Nephron progenitor cell (in vitro differentiated cells): ENCODE measurements around the gene AP4E1.

Experiments used
- DNase-seq: peaks from one replicate; pipeline ENCODE4 v3.0.0; 2021
- H3K27ac Mint-ChIP-seq: 2 replicates; pipeline ENCODE4 v1.8.0; 2021; ENCODE audit warnings: mild to moderate bottlenecking, moderate library complexity, mixed read lengths
- H3K27me3 Mint-ChIP-seq: 2 replicates; pipeline ENCODE4 v1.8.0; 2021; ENCODE audit warnings: mild to moderate bottlenecking, low read depth, mixed read lengths; ENCODE audit not compliant: poor library complexity
- H3K36me3 Mint-ChIP-seq: 2 replicates; pipeline ENCODE4 v1.8.0; 2021; ENCODE audit warnings: low read depth, mixed read lengths
- H3K4me1 Mint-ChIP-seq: 2 replicates; pipeline ENCODE4 v1.8.0; 2021; ENCODE audit warnings: mixed read lengths
- H3K4me3 Mint-ChIP-seq: 2 replicates; pipeline ENCODE4 v1.8.0; 2021; ENCODE audit warnings: mild to moderate bottlenecking, moderate library complexity, mixed read lengths
- H3K9me3 Mint-ChIP-seq: 2 replicates; pipeline ENCODE4 v1.8.0; 2021; ENCODE audit warnings: mild to moderate bottlenecking, moderate library complexity, mixed read lengths
- TF ChIP-seq, protein P1 (sequence below): fragments of 200-600 bp; sonication (generic); IDR thresholded peaks from 2 replicates; pipeline ENCODE4 v1.5.0; 2021; ENCODE audit warnings: antibody characterized with exemption

Gene AP4E1

DNA sequence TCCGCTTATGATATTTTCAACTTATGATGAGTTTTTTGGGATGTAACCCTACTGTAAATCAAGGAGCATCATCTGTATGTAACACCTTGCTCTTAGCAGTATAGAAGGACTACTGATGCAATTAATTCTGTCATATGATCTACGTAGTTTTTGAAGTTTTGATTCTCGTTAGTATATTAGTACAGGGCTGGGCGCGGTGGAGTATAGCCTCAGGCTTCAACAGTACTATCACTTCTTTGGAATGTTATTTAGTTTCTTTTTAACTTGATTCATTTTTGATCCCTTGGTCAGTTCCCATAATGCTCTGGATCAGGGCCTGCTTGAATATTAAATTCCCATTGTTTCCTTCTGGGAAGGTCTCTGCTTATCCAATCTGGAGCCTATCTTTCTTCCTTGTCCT lies 23.9 kb upstream of the AP4E1 start:
- H3K27me3 Mint-ChIP-seq: peaks cover 6% of the 10 kb centered on the region
- TF ChIP-seq, protein P1, sequence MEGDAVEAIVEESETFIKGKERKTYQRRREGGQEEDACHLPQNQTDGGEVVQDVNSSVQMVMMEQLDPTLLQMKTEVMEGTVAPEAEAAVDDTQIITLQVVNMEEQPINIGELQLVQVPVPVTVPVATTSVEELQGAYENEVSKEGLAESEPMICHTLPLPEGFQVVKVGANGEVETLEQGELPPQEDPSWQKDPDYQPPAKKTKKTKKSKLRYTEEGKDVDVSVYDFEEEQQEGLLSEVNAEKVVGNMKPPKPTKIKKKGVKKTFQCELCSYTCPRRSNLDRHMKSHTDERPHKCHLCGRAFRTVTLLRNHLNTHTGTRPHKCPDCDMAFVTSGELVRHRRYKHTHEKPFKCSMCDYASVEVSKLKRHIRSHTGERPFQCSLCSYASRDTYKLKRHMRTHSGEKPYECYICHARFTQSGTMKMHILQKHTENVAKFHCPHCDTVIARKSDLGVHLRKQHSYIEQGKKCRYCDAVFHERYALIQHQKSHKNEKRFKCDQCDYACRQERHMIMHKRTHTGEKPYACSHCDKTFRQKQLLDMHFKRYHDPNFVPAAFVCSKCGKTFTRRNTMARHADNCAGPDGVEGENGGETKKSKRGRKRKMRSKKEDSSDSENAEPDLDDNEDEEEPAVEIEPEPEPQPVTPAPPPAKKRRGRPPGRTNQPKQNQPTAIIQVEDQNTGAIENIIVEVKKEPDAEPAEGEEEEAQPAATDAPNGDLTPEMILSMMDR: no peak
- no peak overlapping the region for H3K4me3 Mint-ChIP-seq
- H3K27ac Mint-ChIP-seq: no peak overlapping the region
- DNase-seq: no peak
- peaks cover 6% of the 10 kb centered on the region for H3K36me3 Mint-ChIP-seq
- H3K9me3 Mint-ChIP-seq: no peaks in the 10 kb centered on the region
- peaks cover 10% of the 10 kb centered on the region for H3K4me1 Mint-ChIP-seq

DNA sequence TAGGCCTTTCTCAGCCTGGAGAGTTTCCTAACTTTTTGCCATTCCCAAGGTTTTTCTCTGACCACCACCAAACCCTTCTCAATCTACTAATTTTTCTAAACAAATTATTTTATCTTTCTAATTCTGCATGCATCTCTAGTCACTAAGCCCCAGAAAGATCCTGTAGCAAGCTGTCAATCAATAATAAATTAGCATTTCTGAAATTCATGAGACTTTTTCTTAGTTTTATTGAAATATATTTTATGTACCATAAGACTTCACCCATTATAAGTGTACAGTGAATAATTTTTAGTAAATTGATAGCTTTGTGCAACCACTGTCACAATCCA lies 22.4 kb upstream of the AP4E1 start:
- Mint-ChIP-seq H3K9me3 (peaks cover 13% of the 10 kb centered on the region), H3K4me1 (peaks cover 10% of the 10 kb centered on the region), H3K36me3 (peaks cover 19% of the 10 kb centered on the region), H3K27ac (no peak overlapping the region), H3K4me3 (no peak overlapping the region), H3K27me3 (peaks cover 8% of the 10 kb centered on the region)
- DNase-seq: no peak
- TF ChIP-seq, protein P1: no peak

DNA sequence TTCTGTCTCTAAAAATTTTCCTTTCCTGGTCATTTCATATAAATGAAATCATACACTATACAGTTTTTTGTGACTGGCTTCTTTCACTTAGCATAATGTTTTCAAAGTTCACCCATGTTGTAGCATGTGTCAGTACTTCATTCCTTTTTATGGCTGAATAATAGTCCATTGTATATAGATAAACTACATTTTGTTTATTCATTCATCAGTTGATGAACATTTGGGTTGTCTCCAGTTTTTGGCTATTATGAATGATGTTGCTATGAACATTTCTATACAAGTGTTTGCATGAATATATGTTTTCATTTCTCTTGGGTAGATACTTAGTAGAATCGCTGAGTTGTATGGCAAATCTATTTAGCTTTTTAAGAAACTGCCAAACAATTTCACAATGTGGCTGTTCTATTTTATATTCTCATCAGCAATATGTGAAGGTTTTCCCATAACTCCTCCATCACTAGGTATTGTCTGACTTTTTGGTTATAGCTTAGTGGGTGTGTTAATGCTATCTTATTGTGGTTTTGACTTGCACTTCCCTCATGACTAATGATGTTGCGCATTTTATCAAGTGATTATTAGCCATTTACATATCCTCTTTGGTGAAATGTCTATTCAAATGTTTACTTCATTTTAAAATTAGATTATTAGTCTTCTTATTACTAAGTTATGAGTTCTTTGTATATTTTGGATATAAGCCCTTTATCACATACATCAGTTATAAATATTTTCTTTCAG lies 21.7 kb upstream of the AP4E1 start:
- Mint-ChIP-seq H3K27me3 (peaks cover 8% of the 10 kb centered on the region), H3K4me3 (no peak overlapping the region), H3K9me3 (peaks cover 20% of the 10 kb centered on the region), H3K36me3 (peaks cover 23% of the 10 kb centered on the region), H3K4me1 (peaks cover 10% of the 10 kb centered on the region), H3K27ac (no peak overlapping the region)
- no peak for DNase-seq
- TF ChIP-seq, protein P1: no peak

DNA sequence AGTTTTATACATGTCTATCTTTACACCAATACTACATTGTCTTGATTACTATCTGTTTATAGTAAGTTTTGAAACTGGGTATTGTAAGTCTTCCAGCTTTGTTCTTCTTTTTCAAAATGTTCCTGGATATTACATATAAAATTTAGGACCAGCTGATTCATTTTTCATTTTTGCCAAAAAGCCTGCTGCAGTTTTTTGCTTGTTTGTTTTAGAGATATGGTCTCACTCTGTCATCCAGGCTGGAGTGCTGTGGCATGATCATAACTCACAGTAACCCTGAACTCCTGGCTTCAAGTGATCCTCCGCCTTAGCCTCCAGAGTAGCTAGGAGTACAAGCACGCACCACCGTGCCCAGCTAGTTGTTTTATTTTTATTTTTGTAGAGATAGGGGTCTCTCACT lies 20.4 kb upstream of the AP4E1 start:
- TF ChIP-seq, protein P1: no peak
- H3K27me3 Mint-ChIP-seq: peaks cover 8% of the 10 kb centered on the region
- peaks cover 30% of the 10 kb centered on the region for H3K36me3 Mint-ChIP-seq
- DNase-seq: no peak
- no peak overlapping the region for H3K27ac Mint-ChIP-seq
- H3K9me3 Mint-ChIP-seq: peaks cover 30% of the 10 kb centered on the region
- no peak overlapping the region for H3K4me3 Mint-ChIP-seq
- peaks cover 10% of the 10 kb centered on the region for H3K4me1 Mint-ChIP-seq

DNA sequence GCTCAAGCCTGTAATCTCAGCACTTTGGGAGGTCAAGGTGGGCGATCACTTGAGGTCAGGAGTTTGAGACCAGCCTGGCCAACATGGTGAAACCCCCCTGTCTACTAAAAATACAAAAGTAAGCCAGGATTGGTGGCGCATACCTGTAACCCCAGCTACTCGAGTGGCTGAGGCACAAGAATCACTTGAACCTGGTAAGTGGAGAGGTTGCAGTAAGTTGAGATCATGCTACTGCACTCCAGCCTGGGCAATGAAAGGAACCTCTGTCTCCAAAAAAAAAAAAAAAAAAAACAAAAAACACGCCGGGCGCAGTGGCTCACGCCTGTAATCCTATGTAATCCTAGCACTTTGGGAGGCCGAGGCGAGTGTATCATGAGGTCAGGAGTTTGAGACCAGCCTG lies 18.9 kb upstream of the AP4E1 start:
- peaks cover 44% of the 10 kb centered on the region for H3K9me3 Mint-ChIP-seq
- TF ChIP-seq, protein P1: no peak
- H3K4me3 Mint-ChIP-seq: no peak overlapping the region
- no peak overlapping the region for H3K27ac Mint-ChIP-seq
- peaks cover 2% of the 10 kb centered on the region for H3K27me3 Mint-ChIP-seq
- peaks cover 42% of the 10 kb centered on the region for H3K36me3 Mint-ChIP-seq
- no peak for DNase-seq
- H3K4me1 Mint-ChIP-seq: peaks cover 10% of the 10 kb centered on the region

DNA sequence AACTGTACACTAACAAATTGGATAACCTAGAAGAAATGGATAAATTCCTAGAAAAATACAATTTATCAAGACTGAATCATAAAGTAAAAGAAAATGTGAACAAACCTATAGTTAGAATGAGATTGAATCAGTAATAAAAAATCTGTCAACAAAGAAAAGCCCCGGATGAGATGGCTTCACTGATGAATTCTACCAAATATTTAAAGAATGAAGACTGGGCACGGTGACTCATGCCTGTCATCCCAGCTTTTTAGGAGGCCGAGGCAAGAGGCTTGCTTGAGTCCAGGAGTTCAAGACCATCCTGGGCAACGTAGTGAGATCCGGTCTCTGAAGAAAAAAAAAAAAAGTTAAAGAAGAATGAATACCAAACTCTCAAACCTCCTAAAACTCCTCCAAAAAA lies 17.7 kb upstream of the AP4E1 start:
- Mint-ChIP-seq H3K4me1 (peaks cover 3% of the 10 kb centered on the region), H3K36me3 (peaks cover 46% of the 10 kb centered on the region), H3K9me3 (peaks cover 54% of the 10 kb centered on the region), H3K4me3 (no peak overlapping the region), H3K27ac (no peak overlapping the region), H3K27me3 (peaks cover 2% of the 10 kb centered on the region)
- no peak for DNase-seq
- TF ChIP-seq, protein P1: no peak
